ENCODE data around the gene EPHB1. TPM values are rescaled to one million over a fixed set of nuclear protein-coding genes. Genes with fewer than 3 reads are reported as not detected.

EPHB1 gene
- polyA plus RNA-seq, 1 of the 3 experiments (the other 2 are of a cell fraction): 1.2 TPM

- Histone ChIP-seq H4K20me1 (ENCODE audit: insufficient read depth) (no peaks in the 10 kb centered on the region), H3K27me3 (ENCODE audit: insufficient read depth) (no peaks in the 10 kb centered on the region), H3K4me2 (no peak overlapping the region), H3F3A (replicated peaks; ENCODE audit: insufficient read depth) (no peaks in the 10 kb centered on the region), H3K9me3 (no peaks in the 10 kb centered on the region), H3K4me3 (ENCODE audit: low read depth in 2 of 2, low read length in 1 of 2) (no peak overlapping the region), H3K36me3 (replicated peaks in 1 of 2; ENCODE audit: control insufficient read depth in 1 of 2, insufficient read depth in 2 of 2, low read length in 1 of 2) (no peaks in the 10 kb centered on the region), H3K4me1 (ENCODE audit: control insufficient read depth in 1 of 2, insufficient read depth in 2 of 2, low read depth in 1 of 2, low read length in 1 of 2) (no peaks in the 10 kb centered on the region), H3K27ac (ENCODE audit: low read depth in 2 of 2, low read length in 1 of 2) (no peak overlapping the region), H3K9me2 (no peaks in the 10 kb centered on the region), H2AFZ (ENCODE audit: low read depth) (no peak overlapping the region), H3K9ac (no peak overlapping the region), H3K79me2 (ENCODE audit: insufficient read depth) (no peaks in the 10 kb centered on the region)
- DNase-seq: no peak
- CTCF ChIA-PET: interaction anchor here (0.6 to 1.0 kb wide), 2 partner anchors 19 to 38 kb away, joined by 3 read pairs; no protein-coding TSS in a partner anchor
- TF ChIP-seq SIN3A (IDR thresholded peaks at IDR 0.05; ENCODE audit: borderline replicate concordance, low read depth, low read length): no peak
- TF ChIP-seq, protein P1, sequence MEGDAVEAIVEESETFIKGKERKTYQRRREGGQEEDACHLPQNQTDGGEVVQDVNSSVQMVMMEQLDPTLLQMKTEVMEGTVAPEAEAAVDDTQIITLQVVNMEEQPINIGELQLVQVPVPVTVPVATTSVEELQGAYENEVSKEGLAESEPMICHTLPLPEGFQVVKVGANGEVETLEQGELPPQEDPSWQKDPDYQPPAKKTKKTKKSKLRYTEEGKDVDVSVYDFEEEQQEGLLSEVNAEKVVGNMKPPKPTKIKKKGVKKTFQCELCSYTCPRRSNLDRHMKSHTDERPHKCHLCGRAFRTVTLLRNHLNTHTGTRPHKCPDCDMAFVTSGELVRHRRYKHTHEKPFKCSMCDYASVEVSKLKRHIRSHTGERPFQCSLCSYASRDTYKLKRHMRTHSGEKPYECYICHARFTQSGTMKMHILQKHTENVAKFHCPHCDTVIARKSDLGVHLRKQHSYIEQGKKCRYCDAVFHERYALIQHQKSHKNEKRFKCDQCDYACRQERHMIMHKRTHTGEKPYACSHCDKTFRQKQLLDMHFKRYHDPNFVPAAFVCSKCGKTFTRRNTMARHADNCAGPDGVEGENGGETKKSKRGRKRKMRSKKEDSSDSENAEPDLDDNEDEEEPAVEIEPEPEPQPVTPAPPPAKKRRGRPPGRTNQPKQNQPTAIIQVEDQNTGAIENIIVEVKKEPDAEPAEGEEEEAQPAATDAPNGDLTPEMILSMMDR (IDR thresholded peaks at IDR 0.05): no peak
- TF ChIP-seq MAX (IDR thresholded peaks at IDR 0.05; ENCODE audit: low read depth): no peak
- TF ChIP-seq CHD2 (IDR thresholded peaks at IDR 0.05; ENCODE audit: low read length, partially characterized antibody): no peak
- TF ChIP-seq EZH2phosphoT487 (IDR thresholded peaks at IDR 0.05; ENCODE audit: borderline replicate concordance, low read depth): no peak
- no peak for TF ChIP-seq GABPA (IDR thresholded peaks at IDR 0.05; ENCODE audit: low read depth)
- no peak for TF ChIP-seq MXI1 (IDR thresholded peaks at IDR 0.05; ENCODE audit: low read depth, low read length)
- POLR2A ChIA-PET: no interaction called here
Measured at GRCh38 chr3:135218304-135218703, 423.2 kb downstream of the EPHB1 start.

- Histone ChIP-seq H3K9me3 (no peaks in the 10 kb centered on the region), H3K9ac (no peak overlapping the region), H3K36me3 (replicated peaks in 1 of 2; ENCODE audit: control insufficient read depth in 1 of 2, insufficient read depth in 2 of 2, low read length in 1 of 2) (no peaks in the 10 kb centered on the region), H2AFZ (ENCODE audit: low read depth) (no peak overlapping the region), H3K79me2 (ENCODE audit: insufficient read depth) (no peaks in the 10 kb centered on the region), H3F3A (replicated peaks; ENCODE audit: insufficient read depth) (no peaks in the 10 kb centered on the region), H3K27ac (ENCODE audit: low read depth in 2 of 2, low read length in 1 of 2) (no peak overlapping the region), H4K20me1 (ENCODE audit: insufficient read depth) (no peaks in the 10 kb centered on the region), H3K4me2 (no peak overlapping the region), H3K9me2 (no peaks in the 10 kb centered on the region), H3K4me3 (ENCODE audit: low read depth in 2 of 2, low read length in 1 of 2) (no peak overlapping the region), H3K27me3 (ENCODE audit: insufficient read depth) (no peaks in the 10 kb centered on the region), H3K4me1 (ENCODE audit: control insufficient read depth in 1 of 2, insufficient read depth in 2 of 2, low read depth in 1 of 2, low read length in 1 of 2) (no peaks in the 10 kb centered on the region)
- ChIA-PET CTCF (interaction anchor here (0.6 to 1.0 kb wide), 2 partner anchors 19 to 38 kb away, joined by 3 read pairs; no protein-coding TSS in a partner anchor), POLR2A (no interaction called here)
- DNase-seq: no peak
- WGBS (ENCODE audit: low lambda C conversion rate): 60% methylated on average over 4 of the region's 4 CpGs
- TF ChIP-seq FOXM1 (IDR thresholded peaks at IDR 0.05; ENCODE audit: low read depth): no peak
- no peak for TF ChIP-seq SMC3 (IDR thresholded peaks at IDR 0.05; ENCODE audit: low read depth, low read length)
- TF ChIP-seq GATA2 (CRISPR knock-in tag; IDR thresholded peaks at IDR 0.05): no peak
- TF ChIP-seq TEAD4 (IDR thresholded peaks at IDR 0.05; ENCODE audit: borderline replicate concordance, insufficient read depth): no peak
- TF ChIP-seq TCF12 (IDR thresholded peaks at IDR 0.05): no peak
- TF ChIP-seq, protein P2, sequence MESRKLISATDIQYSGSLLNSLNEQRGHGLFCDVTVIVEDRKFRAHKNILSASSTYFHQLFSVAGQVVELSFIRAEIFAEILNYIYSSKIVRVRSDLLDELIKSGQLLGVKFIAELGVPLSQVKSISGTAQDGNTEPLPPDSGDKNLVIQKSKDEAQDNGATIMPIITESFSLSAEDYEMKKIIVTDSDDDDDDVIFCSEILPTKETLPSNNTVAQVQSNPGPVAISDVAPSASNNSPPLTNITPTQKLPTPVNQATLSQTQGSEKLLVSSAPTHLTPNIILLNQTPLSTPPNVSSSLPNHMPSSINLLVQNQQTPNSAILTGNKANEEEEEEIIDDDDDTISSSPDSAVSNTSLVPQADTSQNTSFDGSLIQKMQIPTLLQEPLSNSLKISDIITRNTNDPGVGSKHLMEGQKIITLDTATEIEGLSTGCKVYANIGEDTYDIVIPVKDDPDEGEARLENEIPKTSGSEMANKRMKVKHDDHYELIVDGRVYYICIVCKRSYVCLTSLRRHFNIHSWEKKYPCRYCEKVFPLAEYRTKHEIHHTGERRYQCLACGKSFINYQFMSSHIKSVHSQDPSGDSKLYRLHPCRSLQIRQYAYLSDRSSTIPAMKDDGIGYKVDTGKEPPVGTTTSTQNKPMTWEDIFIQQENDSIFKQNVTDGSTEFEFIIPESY (IDR thresholded peaks at IDR 0.05; ENCODE audit: borderline replicate concordance, low read depth): no peak
- TF ChIP-seq RCOR1 (IDR thresholded peaks at IDR 0.05; ENCODE audit: low read length): no peak
- TF ChIP-seq USF2 (IDR thresholded peaks at IDR 0.05; ENCODE audit: borderline replicate concordance, low read depth, low read length): no peak
- TF ChIP-seq JUND (IDR thresholded peaks at IDR 0.05): no peak
- TF ChIP-seq REST (IDR thresholded peaks at IDR 0.05; ENCODE audit: low read depth, low read length): no peak
- TF ChIP-seq SIN3A (IDR thresholded peaks at IDR 0.05; ENCODE audit: borderline replicate concordance, low read depth, low read length): no peak
- no peak for TF ChIP-seq MEF2A (IDR thresholded peaks at IDR 0.05; ENCODE audit: borderline replicate concordance, low read depth)
- TF ChIP-seq GABPA (IDR thresholded peaks at IDR 0.05; ENCODE audit: low read depth): no peak
- no peak for TF ChIP-seq CHD2 (IDR thresholded peaks at IDR 0.05; ENCODE audit: low read length, partially characterized antibody)
- no peak for TF ChIP-seq POLR2AphosphoS5 (IDR thresholded peaks at IDR 0.05; ENCODE audit: low read depth, low read length)
- TF ChIP-seq ELF1 (IDR thresholded peaks at IDR 0.05): no peak
- TF ChIP-seq FOSL2 (IDR thresholded peaks at IDR 0.05; ENCODE audit: borderline replicate concordance, low read depth): no peak
Measured at GRCh38 chr3:135218782-135219181, 423.7 kb downstream of the EPHB1 start.
